Subcutaneous adipose tissue (tissue), 4 donors: ENCODE measurements around the gene TPST1. TPM values are rescaled to one million over a fixed set of nuclear protein-coding genes. Genes with fewer than 3 reads are reported as not detected.

Experiments
- CTCF ChIP-seq: fragments of 450-650 bp; IDR thresholded peaks from one replicate; pipeline ENCODE4 v1.5.1; 2016; ENCODE audit warnings: low read depth, mild to moderate bottlenecking, control low read depth, antibody characterized with exemption, moderate library complexity
- total RNA-seq, 4 donors: library from RNA; depleted of rRNA; stranded (reverse); fragments of >200 nt; gene quantifications; one replicate each; pipeline ENCODE4 v1.1.0, GENCODE V29; 2016

Gene TPST1
- total RNA-seq, 4 donors from 2014 or later, result 20.7 to 41.3 (median 22.6) TPM

DNA sequence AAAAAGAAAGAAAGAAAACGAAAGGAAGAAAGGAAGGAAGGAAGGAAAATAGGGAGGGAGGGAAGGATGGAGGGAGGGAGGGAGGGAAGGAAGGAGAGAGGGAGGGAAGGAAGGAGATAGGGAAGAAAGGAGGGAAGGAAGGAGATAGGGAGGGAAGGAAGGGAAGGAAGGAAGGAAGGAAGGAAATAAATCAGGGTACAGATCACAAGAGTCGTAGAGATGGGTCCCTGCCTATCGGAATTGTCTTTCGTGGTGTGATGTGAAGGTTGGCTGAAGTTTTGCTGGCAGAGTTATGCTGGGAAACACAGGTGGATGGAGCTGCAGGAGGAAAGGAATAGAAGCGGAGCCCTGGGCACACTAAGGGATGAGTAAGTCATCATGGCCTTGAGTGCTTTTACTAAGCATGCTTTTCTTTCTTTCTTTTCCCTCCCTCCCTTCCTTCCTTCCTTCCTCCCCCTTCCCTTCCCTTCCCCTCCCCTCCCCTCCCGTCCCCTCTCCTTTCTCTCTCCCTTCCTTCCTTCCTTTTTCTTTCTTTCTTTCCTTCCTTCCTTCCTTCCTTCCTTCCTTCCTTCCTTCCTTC lies 11.9 kb upstream of the TPST1 start:
- no peak for TF ChIP-seq CTCF

DNA sequence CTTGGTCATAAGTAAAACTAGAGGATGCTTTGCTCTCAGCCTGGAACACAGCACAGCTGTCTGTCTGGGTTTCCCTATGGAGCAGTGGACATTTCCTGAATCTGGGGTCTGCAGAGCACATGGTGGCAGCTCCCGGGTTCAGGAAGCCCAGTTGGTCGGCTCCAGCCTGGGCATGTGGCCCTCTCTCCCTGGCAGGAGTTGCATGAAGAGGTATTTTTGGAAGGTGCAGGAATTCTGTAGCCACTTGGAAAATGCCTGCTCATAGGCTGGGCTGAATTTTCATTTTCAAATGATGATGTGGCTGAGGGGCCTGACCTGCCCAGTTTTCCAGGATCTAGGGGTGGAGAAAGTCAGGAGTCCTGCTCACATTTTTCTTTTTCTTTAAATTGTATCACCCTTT lies 6.7 kb upstream of the TPST1 start:
- TF ChIP-seq CTCF, result no peak

GRCh38 chr7:66198956-66199355 lies 6.2 kb upstream of the TPST1 start:
- TF ChIP-seq CTCF, result no peak

DNA sequence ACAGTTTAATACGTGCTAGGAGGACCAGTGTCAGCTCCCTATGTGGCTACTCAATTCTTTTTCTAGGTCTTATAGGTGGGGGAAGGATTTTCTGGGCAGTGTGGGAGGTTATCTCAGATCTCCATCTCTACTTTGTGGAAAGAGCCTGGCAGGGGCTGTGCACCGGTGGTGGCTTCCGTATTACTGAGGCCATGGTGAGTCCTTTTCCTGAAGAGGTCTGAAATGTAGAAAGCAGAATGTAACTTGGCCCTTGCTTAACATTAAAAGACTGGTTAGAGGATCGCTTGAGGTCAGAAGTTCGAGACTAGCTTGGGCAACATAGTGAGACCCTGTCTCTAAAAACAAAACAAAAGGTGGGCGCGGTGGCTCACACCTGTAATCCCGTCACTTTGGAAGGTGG lies 2.7 kb upstream of the TPST1 start:
- no peak for TF ChIP-seq CTCF

DNA sequence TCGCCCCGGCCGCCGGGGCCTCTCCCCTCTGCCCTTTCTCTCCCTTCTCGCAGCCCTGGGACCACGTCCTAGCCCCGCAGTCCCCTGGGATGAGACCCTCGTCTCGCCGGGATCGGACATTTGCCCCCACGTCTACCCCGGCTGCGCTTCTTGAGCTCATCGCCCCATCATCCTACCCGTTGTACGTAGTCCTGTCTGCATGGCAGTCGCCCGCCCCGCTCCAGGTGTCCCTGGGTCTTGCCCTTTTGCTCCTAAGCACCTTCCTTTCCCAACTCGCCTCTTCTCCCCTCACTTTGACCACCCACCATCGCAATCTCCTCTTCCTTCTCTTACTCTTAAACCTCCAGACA lies 582 bp downstream of the TPST1 start:
- TF ChIP-seq CTCF, result no peak

DNA sequence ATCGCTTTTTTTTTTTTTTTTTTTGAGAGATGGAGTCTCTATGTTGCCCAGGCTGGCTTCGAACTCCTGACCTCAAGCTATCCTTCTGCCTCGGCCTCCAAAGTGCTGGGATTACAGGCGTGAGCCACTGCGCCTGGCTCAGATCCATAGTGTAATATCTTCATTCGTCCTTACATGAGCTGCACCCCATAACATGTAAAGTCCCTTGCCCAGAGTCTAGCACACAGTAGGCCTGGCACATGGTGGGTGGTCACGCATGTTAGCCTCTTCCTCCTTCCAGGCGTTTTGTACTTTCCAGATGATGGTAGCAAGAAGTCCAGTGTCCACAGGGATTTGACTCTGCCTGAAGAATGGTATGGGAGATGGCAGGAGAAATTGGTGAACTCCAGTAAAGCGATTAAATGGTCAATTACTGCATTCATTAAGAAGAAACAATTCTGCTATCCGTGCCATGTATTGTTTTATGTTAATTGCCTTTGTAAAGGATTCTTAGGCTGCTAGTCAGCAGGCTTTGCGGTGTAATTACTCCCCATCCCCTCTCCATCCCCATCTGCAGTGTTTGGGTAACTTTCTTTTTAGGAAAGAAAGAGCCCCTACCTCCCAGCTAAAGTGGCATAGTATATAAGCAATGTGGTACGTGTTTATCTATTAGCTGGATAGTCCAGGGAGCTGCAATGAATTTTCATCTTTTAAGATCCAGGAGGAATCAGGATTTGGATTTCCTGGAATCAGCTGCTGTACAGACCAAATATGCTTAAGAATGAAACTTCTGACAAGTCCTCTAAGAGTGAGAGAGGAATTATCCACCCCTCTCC lies 1.2 kb downstream of the TPST1 start:
- TF ChIP-seq CTCF, result no peak

DNA sequence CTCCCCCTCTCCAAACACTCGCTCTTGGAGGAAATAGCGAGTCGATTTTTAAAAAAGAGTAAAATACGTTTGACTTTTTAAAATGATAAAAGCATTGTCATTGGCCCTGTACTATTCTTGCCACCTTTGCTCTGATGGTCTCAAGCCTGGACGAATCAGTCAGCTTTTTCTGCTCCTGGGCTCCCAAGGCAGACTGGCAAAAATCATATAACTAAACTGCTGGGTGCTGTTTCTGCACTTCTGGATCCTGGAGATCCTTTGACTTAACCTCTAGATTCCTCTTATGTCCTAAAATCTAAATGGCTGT lies 1.8 kb downstream of the TPST1 start:
- TF ChIP-seq CTCF, result no peak
